Calu3 (cell line): ENCODE data around the gene AFAP1. TPM values are rescaled to one million over a fixed set of nuclear protein-coding genes. Genes with fewer than 3 reads are reported as not detected.

Source experiments
- BruUV-seq: library from RNA; stranded (reverse); fragments of 400-500 nt; replicated peaks from 2 replicates; lab custom pipeline; 2021; lab: Mats Ljungman, UMichigan
- CTCF ChIA-PET: fragments of 300-600 bp; sonication (Branson Sonifier 250); formaldehyde crosslinking; loops from one replicate; lab custom pipeline; 2022; ENCODE audit warnings: antibody characterized with exemption; lab: Charles Lee
- DNase-seq: peaks from one replicate; pipeline ENCODE4 v3.0.0; 2022
- H3K27ac Mint-ChIP-seq: one replicate; pipeline ENCODE4 v1.8.0; 2022; ENCODE audit warnings: mixed read lengths; ENCODE audit not compliant: unreplicated experiment
- H3K27me3 Mint-ChIP-seq: one replicate; pipeline ENCODE4 v1.8.0; 2022; ENCODE audit warnings: mixed read lengths; ENCODE audit not compliant: unreplicated experiment
- H3K36me3 Mint-ChIP-seq: one replicate; pipeline ENCODE4 v1.8.0; 2022; ENCODE audit warnings: mild to moderate bottlenecking, moderate library complexity, mixed read lengths; ENCODE audit not compliant: insufficient read depth, unreplicated experiment
- H3K4me1 Mint-ChIP-seq: one replicate; pipeline ENCODE4 v1.8.0; 2022; ENCODE audit warnings: mild to moderate bottlenecking, low read depth, mixed read lengths; ENCODE audit not compliant: unreplicated experiment
- H3K4me3 Mint-ChIP-seq: one replicate; pipeline ENCODE4 v1.8.0; 2022; ENCODE audit warnings: mild to moderate bottlenecking, low read depth, moderate library complexity, mixed read lengths; ENCODE audit not compliant: unreplicated experiment
- H3K9me3 Mint-ChIP-seq: one replicate; pipeline ENCODE4 v1.8.0; 2022; ENCODE audit warnings: low read depth, mixed read lengths; ENCODE audit not compliant: unreplicated experiment
- CTCF ChIP-seq: fragments of 200-600 bp; IDR thresholded peaks from one replicate; pipeline ENCODE4 v1.8.0; 2022; ENCODE audit warnings: antibody characterized with exemption; ENCODE audit not compliant: unreplicated experiment
- intact Hi-C: fragments of 100-400 bp; cut with micrococcal nuclease; formaldehyde crosslinking; loops from one replicate; pipeline ENCODE4 v1.10.0; 2022; ENCODE audit not compliant: unreplicated experiment
- total RNA-seq: library from RNA; stranded (reverse); gene quantifications from 2 replicates; pipeline ENCODE4 v1.2.3, GENCODE V29; 2022

Gene AFAP1
- total RNA-seq, 1 experiment from 2014 or later = 40.1 TPM

- no TSS peak for BruUV-seq
- Mint-ChIP-seq H3K4me1 (no peaks in the 10 kb centered on the region), H3K36me3 (no peaks in the 10 kb centered on the region), H3K27me3 (peaks cover 5% of the 10 kb centered on the region), H3K9me3 (no peaks in the 10 kb centered on the region), H3K4me3 (no peak overlapping the region), H3K27ac (no peak overlapping the region)
- no peak for DNase-seq
- intact Hi-C loops = no loop called here
- no peak for TF ChIP-seq CTCF
- CTCF ChIA-PET = no interaction called here
Observed at GRCh38 chr4:7709431-7709830, 230.2 kb downstream of the AFAP1 start.

GRCh38 chr4:7708981-7709380 lies 230.7 kb downstream of the AFAP1 start:
- Mint-ChIP-seq H3K36me3 (no peaks in the 10 kb centered on the region), H3K9me3 (no peaks in the 10 kb centered on the region), H3K4me3 (no peak overlapping the region), H3K4me1 (no peaks in the 10 kb centered on the region), H3K27ac (no peak overlapping the region), H3K27me3 (peaks cover 10% of the 10 kb centered on the region)
- no peak for TF ChIP-seq CTCF
- intact Hi-C loops = no loop called here
- DNase-seq = no peak
- CTCF ChIA-PET = no interaction called here
- BruUV-seq = no TSS peak

Other genes with a start within 250 kb of the AFAP1 start
- 1.0 and 1.2 TPM in 2 replicates for gene ABLIM2, start 219.0 kb upstream of the AFAP1 start, total RNA-seq